Nephron progenitor cell (in vitro differentiated cells): ENCODE measurements around the gene TARDBP.

Source experiments
- DNase-seq: peaks from one replicate; pipeline ENCODE4 v3.0.0; 2021
- H3K27ac Mint-ChIP-seq: 2 replicates; pipeline ENCODE4 v1.8.0; 2021; ENCODE audit warnings: mild to moderate bottlenecking, moderate library complexity, mixed read lengths
- H3K27me3 Mint-ChIP-seq: 2 replicates; pipeline ENCODE4 v1.8.0; 2021; ENCODE audit warnings: mild to moderate bottlenecking, low read depth, mixed read lengths; ENCODE audit not compliant: poor library complexity
- H3K36me3 Mint-ChIP-seq: 2 replicates; pipeline ENCODE4 v1.8.0; 2021; ENCODE audit warnings: low read depth, mixed read lengths
- H3K4me1 Mint-ChIP-seq: 2 replicates; pipeline ENCODE4 v1.8.0; 2021; ENCODE audit warnings: mixed read lengths
- H3K4me3 Mint-ChIP-seq: 2 replicates; pipeline ENCODE4 v1.8.0; 2021; ENCODE audit warnings: mild to moderate bottlenecking, moderate library complexity, mixed read lengths
- H3K9me3 Mint-ChIP-seq: 2 replicates; pipeline ENCODE4 v1.8.0; 2021; ENCODE audit warnings: mild to moderate bottlenecking, moderate library complexity, mixed read lengths
- TF ChIP-seq, protein P1 (sequence below): fragments of 200-600 bp; sonication (generic); IDR thresholded peaks from 2 replicates; pipeline ENCODE4 v1.5.0; 2021; ENCODE audit warnings: antibody characterized with exemption

Gene TARDBP

DNA sequence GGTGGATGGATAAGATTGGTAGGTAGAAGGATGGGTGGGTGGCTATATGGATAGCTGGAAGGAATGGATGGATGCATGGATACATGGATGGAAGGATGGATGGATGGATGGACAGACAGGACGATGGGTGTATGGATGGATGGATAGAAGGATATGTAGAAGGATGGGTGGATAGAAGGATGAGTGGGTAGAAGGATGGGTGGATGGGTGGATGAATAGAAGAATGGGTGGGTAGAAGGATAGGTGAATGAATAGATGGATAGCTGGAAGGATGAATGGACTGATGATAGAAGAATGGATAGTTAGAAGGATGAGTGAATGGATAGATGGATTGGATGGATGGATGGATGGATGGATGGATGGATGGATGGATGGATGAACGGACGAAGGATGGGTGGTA lies 29.6 kb downstream of the TARDBP start:
- Mint-ChIP-seq H3K4me1 (peaks cover 15% of the 10 kb centered on the region), H3K4me3 (no peak overlapping the region), H3K27ac (no peak overlapping the region), H3K9me3 (no peaks in the 10 kb centered on the region), H3K36me3 (no peaks in the 10 kb centered on the region), H3K27me3 (peaks cover 13% of the 10 kb centered on the region)
- no peak for DNase-seq
- TF ChIP-seq, protein P1, sequence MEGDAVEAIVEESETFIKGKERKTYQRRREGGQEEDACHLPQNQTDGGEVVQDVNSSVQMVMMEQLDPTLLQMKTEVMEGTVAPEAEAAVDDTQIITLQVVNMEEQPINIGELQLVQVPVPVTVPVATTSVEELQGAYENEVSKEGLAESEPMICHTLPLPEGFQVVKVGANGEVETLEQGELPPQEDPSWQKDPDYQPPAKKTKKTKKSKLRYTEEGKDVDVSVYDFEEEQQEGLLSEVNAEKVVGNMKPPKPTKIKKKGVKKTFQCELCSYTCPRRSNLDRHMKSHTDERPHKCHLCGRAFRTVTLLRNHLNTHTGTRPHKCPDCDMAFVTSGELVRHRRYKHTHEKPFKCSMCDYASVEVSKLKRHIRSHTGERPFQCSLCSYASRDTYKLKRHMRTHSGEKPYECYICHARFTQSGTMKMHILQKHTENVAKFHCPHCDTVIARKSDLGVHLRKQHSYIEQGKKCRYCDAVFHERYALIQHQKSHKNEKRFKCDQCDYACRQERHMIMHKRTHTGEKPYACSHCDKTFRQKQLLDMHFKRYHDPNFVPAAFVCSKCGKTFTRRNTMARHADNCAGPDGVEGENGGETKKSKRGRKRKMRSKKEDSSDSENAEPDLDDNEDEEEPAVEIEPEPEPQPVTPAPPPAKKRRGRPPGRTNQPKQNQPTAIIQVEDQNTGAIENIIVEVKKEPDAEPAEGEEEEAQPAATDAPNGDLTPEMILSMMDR = no peak

DNA sequence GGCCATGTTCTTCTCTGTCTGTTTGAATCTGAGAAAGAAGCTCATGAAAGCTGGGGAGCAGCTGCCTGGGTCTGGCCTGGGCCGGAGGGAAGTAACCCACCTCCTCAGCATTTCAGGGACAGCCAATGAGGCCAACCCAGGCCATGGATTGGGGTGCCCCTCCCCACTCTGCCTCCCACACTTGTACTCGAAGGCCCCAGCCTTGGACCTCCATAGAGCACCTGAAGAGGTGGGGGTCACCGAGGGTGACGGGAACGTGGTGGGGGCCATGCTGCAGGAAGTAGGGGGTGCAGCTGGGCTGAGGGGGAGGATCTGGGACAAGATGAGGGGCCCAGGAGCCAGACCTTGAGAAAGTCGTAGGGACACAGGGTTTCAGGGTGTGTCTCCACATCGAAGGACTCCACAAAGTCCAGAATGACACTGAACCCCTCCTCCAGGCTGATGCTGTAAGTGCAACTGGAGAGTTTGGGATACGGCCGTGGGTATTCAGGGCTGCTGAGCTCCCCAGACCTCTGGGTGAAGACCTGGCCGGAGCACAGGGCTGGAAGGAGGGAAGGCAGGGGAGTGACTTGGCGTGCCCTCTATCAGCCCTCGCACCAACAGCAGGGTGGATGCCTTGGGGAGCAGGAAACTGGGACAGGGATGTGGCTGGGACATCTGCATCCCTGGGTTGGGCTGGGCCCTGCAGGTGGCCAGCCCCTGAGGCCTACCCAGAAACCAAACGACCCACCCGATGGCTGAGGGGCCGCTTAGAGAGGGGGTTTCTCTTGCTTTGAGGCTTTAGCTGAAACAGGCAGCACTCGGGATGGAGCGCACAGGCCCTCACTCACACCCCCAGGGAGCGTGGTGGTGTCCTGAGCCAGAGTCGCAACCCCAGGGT lies 30.8 kb downstream of the TARDBP start:
- Mint-ChIP-seq H3K27ac (no peak overlapping the region), H3K9me3 (no peaks in the 10 kb centered on the region), H3K4me3 (no peak overlapping the region), H3K36me3 (no peaks in the 10 kb centered on the region), H3K27me3 (peaks cover 6% of the 10 kb centered on the region), H3K4me1 (peaks cover 20% of the 10 kb centered on the region)
- TF ChIP-seq, protein P1 = no peak
- DNase-seq = no peak

DNA sequence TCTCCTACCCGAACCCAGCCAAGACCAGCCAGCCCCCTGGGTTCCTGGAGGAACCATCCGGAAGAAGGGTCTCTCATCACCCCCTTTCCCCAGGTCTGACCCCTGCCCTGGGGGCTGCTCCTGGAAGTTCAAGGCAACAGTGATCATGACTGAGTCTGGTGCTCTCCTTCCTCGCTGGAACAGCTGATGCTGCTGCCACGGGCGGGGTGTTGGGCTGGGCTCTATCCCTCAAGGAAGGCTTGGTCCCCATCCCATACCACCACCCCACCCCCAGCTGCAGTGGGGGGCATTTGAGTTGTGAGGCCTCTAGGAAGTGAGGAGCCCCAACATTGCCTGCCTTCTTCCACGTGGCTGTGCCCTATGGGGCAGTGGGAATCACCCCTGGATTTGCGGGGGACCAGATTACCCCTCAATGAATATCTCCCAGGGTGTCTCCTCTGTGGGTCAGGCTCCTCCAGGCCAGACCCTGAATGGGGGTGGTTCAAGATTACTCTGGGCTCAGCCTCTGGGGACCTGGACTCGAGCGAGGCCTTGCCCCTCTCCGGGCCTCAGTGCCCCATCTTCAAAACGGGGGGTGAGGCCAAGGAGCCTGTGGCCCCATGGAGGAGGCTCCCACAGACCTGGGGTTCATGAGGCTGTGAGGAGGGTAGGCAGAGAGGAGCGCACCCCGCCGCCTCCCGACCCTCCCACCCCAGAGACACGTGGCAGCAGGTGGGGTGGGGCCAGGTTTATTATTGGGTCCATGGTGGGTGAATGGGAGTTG lies 31.8 kb downstream of the TARDBP start:
- Mint-ChIP-seq H3K36me3 (no peaks in the 10 kb centered on the region), H3K4me3 (no peak overlapping the region), H3K9me3 (no peaks in the 10 kb centered on the region), H3K27me3 (peaks cover 4% of the 10 kb centered on the region), H3K27ac (no peak overlapping the region), H3K4me1 (peaks cover 20% of the 10 kb centered on the region)
- TF ChIP-seq, protein P1 = no peak
- no peak for DNase-seq

- peaks cover 20% of the 10 kb centered on the region for H3K4me1 Mint-ChIP-seq
- TF ChIP-seq, protein P1 = no peak
- peaks cover 4% of the 10 kb centered on the region for H3K27me3 Mint-ChIP-seq
- H3K9me3 Mint-ChIP-seq = no peaks in the 10 kb centered on the region
- no peak overlapping the region for H3K4me3 Mint-ChIP-seq
- no peak for DNase-seq
- no peaks in the 10 kb centered on the region for H3K36me3 Mint-ChIP-seq
- H3K27ac Mint-ChIP-seq = no peak overlapping the region
These were observed 32.5 kb downstream of the TARDBP start for GRCh38 chr1:11044849-11045427.

DNA sequence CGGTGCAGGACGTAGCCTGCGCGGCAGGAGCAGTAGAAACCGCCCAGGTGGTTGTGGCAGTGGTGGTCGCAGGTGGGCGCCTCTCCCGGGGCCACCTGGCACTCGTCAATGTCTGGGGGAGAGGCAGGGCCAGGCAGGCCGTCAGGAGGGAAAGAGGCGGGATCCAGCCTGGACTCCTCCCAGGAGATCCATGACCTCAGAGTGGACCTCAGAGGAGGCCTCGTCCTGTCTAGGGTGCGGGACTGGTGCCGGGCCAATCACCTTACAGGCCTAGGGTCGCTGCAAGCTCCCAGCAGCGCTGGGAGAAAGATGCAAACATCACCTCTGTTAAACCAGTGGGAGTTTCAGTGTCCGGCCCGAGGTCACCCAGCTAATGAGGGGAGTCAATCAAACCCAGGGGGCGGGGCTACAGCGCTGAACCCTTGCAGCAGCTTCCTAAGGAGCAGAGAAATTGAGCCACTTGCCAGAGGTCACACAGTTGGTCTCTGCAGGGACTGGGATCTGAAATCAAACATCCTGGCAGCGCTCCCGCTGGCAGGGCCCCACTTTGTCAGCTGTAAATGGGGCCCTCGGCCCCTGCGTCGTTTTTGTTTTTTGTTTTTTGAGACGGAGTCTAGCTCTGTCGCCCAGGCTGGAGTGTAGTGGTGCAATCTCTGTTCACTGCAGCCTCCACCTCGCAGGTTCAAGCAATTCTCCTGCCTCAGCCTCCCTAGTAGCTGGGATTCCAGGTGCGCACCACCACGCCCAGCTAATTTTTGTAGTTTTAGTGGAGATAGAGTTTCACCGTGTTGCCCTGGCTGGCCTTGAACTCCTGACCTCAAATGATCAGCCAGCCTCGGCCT lies 33.2 kb downstream of the TARDBP start:
- TF ChIP-seq, protein P1 = no peak
- Mint-ChIP-seq H3K4me3 (peak overlapping the region; percentile 59), H3K36me3 (no peaks in the 10 kb centered on the region), H3K27ac (no peak overlapping the region), H3K9me3 (no peaks in the 10 kb centered on the region), H3K27me3 (peaks cover 4% of the 10 kb centered on the region), H3K4me1 (peaks cover 20% of the 10 kb centered on the region)
- DNase-seq = peak; percentile 84
